Urothelium cell line (cell line): ENCODE measurements around the gene ADCY5.

Experiments
- DNase-seq: peaks from one replicate; pipeline ENCODE4 v3.0.0; 2011; ENCODE audit warnings: low spot score, mixed read lengths
- FAIRE-seq: peaks from 2 replicates; lab custom pipeline; 2011; peaks lifted over from hg19 to GRCh38; lab: Jason Lieb, UNC

Gene ADCY5

GRCh38 chr3:123331006-123331405 is 117.9 kb downstream of the ADCY5 start:
- no peak for FAIRE-seq
- DNase-seq: no peak

- no peak for DNase-seq
- no peak for FAIRE-seq
Measured at GRCh38 chr3:123330441-123330991, 118.4 kb downstream of the ADCY5 start.

- DNase-seq (no peak), FAIRE-seq (peak; percentile 37)
Measured at GRCh38 chr3:123329636-123330340, 119.1 kb downstream of the ADCY5 start.

DNA sequence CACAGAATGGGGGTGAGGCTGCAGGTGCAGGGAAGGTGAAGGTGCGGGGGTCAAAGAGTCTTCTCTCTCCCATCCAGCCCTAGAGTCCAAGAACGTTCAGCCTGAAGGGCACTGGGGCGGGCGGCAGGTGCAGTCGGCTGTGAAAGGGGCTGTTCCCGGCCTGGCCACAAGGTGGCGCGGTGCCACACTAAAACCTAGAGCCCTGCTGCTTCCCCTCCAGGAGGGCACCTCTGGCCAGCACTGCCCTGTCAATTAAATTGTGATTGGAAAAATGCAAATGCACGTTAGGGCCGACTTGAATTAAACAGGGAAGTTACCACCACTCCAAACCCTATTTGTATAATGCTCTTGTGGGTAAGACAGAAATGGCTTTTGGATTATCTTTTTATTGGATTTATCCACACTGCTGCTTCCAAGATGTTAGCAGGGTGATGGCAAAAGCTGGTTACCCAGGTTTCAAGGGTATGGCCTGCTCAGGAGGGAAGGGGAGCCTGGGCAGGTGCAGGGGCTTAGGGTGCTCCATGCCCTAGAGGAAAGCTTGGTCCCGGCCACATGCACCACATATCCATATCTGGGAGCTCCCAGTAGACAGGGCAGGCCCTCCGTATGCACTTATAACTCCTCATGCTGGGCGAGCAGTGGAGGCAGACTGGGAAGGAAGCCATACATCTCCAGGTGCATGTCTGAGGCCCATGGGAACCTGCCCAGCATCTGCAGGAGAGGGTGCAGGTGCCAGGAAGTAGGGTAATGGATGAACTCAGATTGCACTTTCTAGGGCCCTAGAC is 119.8 kb downstream of the ADCY5 start:
- FAIRE-seq (peak; percentile 96), DNase-seq (peak; percentile 88)

GRCh38 chr3:123327956-123328850 is 120.7 kb downstream of the ADCY5 start:
- FAIRE-seq: peak; percentile 32
- DNase-seq: no peak

DNA sequence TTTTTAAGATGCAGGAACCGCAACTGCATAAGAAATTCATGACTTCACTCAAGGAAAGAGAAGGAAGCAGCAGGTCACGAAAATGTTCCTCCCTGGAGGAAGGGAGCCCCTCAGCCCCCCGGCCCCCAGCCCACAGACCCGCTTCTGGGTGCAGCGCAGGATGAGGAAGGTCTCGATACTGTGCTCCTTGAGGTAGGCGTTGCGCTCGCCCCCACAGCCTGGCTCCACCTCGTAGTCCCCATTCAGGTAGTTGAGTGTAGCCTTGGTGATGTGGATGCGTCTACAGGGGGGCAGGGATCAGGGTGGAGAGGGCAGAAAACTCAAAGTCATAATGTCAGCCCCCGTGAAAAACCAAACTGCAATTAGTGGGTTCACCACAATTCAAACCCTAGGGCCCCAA is 121.4 kb downstream of the ADCY5 start:
- FAIRE-seq: no peak
- DNase-seq: no peak

DNA sequence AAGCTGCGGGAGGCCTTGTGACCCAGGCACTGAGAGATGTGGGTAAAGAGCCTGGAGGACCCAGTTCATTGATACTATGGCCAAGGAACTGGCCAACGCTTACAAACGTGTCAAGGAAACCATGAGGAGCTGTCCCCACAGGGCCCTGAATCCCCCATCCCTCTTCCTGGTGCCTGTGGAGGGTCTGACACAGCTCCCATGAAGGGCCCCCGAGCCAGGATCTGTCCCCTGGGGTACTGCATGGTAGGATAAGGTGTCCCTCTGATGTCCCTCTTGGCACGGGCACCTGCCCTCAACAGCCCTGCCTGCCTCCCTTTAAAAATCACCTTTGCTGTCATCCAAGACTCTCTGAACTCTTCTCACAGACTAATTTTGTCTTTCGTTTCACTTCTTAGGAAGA is 122.4 kb downstream of the ADCY5 start:
- DNase-seq (no peak), FAIRE-seq (no peak)

GRCh38 chr3:123325766-123326256 is 123.1 kb downstream of the ADCY5 start:
- FAIRE-seq: no peak
- no peak for DNase-seq

- DNase-seq: no peak
- FAIRE-seq: no peak
Measured at GRCh38 chr3:123324880-123325765, 123.8 kb downstream of the ADCY5 start.

- DNase-seq (no peak), FAIRE-seq (no peak)
Measured at GRCh38 chr3:123323781-123324180, 125.1 kb downstream of the ADCY5 start.

GRCh38 chr3:123322866-123323265 is 126.0 kb downstream of the ADCY5 start:
- DNase-seq: no peak
- FAIRE-seq: no peak

GRCh38 chr3:123321806-123322205 is 127.1 kb downstream of the ADCY5 start:
- FAIRE-seq (no peak), DNase-seq (no peak)

DNA sequence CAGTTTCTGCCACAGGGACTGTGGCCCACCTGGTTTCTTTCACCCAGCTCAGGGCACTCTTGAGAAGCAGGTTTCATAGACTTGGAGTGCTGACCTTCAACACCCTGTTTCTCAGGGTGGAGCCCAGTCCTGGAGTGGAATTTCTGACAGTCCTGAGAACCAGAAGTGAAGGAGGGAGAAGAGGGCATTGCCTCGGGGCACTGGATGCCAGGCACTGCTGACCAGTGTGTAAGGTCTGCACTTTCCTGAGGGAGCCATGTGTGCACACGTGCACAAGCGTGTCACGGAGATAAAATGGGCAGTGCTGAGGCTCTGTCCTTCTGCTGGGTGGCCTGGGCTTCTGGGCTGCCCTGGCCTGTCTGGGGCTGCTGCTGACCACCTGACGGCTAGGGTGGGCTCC is 128.7 kb downstream of the ADCY5 start:
- FAIRE-seq (no peak), DNase-seq (no peak)

- FAIRE-seq (no peak), DNase-seq (no peak)
Measured at GRCh38 chr3:123319760-123320159, 129.1 kb downstream of the ADCY5 start.

DNA sequence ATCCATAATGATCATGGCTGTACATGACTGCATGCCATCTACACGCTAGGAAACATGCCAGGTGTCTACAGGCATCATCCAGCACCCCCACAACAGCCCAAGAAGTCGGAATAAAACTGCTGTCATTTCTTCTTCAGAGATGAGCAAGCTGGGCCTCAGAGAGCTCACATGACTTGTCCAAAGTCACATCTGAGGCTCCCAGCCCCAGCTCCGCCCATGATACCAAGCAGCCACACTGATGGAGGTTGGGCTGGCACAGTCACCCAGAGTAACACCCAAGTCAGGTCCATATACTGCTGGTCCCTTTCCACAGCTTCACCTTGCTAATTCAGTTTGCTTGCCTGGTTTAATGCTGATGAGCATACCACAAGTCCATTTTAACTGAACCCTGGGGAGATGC is 130.5 kb downstream of the ADCY5 start:
- DNase-seq (no peak), FAIRE-seq (no peak)

GRCh38 chr3:123317716-123318115 is 131.2 kb downstream of the ADCY5 start:
- DNase-seq (no peak), FAIRE-seq (peak; percentile 42)

DNA sequence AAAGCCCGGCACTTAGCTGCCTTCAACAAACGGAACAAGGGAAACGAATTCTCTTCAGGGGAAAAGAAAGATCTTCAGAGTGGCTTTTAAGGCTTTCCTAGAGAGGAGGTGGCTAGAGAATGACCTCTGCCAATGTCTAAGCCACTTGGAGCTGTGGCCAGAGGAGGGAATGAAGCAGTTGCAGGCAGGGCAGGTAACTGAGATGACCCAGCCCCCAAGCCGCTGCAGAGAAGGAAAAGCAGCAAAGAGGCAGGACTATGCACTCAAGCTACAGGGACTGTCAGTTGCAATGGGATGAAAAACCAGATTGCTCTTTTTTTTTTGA is 133.7 kb downstream of the ADCY5 start:
- DNase-seq (no peak), FAIRE-seq (no peak)

GRCh38 chr3:123314359-123315270 is 134.3 kb downstream of the ADCY5 start:
- no peak for DNase-seq
- FAIRE-seq: no peak

DNA sequence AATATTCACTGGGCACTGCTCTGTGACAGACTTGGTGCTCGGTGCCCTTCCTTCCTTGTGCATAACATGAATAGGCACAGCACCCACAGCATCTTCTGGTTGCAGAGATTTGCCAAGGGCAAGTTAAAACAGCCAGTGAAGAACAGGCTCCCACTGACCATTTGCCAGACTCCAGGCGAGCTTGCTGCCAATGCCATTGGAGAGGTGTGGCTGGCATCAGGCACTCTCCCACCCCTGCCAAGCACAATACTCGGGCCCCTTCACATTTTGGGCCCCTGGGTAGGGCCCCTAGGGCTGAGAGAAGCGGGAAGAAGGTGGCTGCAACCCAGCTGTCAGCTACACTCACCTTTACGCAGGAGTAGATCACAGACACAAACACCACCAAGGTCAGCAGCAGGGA is 135.0 kb downstream of the ADCY5 start:
- no peak for FAIRE-seq
- no peak for DNase-seq
